HG03520 (cell line): ENCODE results near the gene SIMC1.

ENCODE experiments used
- ATAC-seq: cut with Tn5 transposase; IDR thresholded peaks from one replicate; pipeline ENCODE4 v1.9.1; 2021; ENCODE audit warnings: mild to moderate bottlenecking, moderate library complexity; ENCODE audit not compliant: unreplicated experiment

SIMC1 gene

DNA sequence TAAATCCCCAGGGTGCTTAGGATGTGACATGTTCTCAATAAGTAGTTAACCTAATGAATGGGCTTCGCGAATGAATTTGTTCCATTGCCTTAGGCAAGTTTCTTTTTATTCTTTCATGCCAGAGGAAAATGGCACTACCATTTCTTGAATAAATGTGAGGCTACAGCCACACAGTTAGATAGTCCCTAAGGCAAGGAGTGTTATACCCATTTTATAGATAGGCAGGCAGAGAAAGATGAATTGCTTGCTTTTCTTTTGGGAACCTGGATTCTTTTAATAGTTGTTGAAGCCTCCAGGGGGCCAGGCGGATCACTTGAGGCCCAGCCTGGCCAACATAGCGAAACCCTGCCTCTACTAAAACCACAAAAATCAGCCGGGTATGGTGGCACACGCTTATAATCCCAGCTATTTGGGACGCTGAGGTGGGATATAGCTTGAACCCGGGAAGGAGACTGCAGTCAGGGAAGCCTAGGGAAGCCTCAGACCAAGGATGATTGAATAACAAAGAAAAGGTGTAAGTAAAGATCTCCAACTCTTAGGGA is 149.2 kb downstream of the SIMC1 start:
- no peak for ATAC-seq

DNA sequence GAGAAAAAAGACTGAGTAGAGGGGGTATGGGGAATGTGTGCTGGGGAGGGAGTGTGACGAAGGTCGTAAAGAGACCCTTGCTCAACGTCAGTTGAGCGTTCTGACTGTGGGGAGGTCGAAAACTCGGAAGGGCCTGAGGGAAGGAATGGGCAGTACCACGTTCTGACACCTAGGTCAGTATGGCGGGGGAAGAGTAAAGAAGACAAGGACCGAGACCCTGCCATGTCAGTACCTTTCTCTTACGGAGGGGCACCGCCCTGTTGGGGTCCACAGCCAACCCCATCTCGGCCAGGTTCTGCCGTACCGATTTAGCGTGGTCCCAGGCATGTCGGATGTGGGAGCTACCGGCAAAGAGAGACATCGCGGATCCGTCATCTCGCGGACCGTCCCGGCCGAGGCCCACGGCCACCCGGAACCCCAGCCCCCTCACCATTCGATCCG is 149.8 kb downstream of the SIMC1 start:
- ATAC-seq: no peak

DNA sequence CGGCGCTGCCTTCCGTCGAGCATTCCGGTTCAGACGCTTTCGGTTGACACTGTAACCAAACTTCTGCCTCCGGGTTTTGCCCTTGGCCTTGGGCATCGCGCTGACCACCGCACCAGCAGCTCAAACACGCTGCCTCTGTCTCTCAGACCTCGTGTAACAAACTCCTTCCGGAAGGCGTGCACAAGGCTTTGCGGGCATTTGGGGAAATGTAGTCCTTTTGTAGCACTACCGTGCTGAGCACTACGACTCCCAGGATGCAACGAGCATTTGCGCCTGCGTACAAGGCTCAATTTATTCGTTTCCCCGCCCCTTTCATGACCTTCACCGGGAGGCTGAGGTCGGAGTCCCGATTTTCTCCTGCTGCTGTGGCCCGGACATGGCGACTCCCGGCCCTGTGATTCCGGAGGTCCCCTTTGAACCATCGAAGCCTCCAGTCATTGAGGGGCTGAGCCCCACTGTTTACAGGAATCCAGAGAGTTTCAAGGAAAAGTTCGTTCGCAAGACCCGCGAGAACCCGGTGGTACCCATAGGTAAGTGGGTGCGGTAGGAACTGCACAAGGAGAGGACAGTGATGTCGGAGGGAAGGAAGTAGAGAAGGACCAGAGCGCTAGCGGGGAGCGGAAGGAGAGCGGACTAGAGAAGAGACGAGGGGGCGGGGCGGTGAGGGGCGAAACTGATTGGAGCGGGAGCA is 150.4 kb downstream of the SIMC1 start, which contains the start of the genes HIGD2A and NOP16:
TSS of gene HIGD2A (plus strand) at position 308 of the 691 bp plus-strand sequence. CDS start at position 377, 69 bp downstream.
TSS of gene NOP16 (minus strand) at position 155 of the 691 bp plus-strand sequence. CDS start at position 96, 59 bp downstream.
- peak; percentile 86 for ATAC-seq

DNA sequence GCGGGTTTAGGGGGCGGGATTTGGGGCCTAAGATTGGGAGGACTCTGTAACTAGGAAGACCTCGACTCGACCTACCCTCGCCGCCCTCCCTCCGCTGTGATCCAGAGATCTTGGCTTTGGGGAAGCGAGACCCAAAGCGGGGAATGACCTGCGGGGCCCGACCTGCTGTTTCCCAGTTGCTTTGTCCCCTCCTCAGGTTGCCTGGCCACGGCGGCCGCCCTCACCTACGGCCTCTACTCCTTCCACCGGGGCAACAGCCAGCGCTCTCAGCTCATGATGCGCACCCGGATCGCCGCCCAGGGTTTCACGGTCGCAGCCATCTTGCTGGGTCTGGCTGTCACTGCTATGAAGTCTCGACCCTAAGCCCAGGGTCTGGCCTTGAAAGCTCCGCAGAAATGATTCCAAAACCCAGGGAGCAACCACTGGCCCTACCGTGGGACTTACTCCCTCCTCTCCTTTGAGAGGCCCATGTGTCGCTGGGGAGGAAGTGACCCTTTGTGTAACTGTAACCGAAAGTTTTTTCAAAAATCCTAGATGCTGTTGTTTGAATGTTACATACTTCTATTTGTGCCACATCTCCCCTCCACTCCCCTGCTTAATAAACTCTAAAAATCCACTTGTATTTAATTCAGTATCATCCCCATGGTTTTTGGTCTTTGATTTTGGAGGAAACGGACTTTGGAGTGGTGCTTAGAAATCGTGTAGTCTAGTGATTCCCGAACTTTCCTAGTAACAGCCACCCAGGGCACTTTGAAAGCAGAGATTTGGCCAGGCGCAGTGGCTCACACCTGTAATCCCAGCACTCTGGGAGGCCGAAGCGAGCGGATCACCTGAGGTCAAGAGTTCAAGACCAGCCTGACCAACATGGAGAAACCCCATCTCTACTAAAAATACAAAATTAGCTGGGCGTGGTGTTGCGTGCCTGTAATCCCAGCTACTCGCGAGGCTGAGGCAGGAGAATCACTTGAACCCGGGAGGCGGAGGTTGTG is 151.2 kb downstream of the SIMC1 start:
- ATAC-seq: peak; percentile 29

DNA sequence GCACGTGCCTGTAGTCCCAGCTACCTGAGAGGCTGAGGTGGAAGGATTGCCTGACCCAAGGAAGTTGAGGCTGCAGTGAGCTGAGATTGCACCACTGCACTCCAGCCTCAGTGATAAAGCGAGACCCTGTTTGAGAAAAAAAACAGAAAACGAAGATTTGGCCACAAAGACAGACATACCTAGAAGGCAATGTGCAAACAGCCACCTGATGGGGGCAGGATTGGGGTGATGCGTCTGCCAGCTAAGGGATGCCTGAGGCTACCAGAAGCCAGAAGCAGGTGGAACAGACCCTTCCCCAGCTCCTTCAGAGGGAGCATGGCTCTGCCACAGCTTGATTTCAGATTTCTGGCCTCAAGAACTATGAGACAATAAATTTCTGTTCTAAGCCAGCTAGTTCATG is 153.3 kb downstream of the SIMC1 start:
- no peak for ATAC-seq

DNA sequence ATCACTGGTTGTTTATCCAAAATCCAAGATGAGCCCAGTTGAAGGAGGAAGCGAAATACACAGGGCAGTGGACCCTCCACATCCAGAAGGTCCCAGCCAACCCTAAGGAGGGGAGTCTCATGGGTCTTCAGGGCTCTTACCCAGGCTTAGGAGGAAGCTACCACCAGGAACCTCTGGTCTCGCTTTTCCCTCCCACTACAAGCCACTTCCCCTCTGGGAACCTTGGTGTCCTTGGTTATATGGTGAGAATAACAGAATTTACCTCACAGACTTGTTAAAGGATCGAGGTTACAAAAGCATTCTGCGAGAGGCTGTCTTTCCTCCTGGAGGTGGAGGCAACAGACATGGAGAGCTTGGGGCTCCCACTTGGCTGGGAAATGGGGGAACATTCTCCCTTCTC is 153.8 kb downstream of the SIMC1 start:
- no peak for ATAC-seq

DNA sequence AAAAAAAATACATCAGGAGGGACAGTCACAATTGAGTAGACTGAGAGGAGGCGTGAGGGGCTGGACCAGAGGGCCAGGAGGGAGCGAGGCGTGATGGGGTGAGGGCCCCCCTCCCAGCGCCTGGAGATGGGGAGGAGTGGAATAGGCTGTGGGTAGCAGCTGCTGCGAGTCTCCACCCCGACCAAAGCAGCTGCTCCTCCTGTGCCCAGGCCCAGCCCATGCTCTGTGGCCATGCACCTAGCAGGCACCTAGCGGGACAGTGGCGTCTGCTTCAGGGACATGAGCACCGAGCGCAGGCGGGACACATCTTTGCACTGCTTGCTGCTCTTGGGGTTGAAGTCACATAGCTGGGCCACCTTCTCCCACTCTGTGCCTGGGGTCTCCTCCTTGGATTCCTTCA is 154.3 kb downstream of the SIMC1 start:
- ATAC-seq: no peak

DNA sequence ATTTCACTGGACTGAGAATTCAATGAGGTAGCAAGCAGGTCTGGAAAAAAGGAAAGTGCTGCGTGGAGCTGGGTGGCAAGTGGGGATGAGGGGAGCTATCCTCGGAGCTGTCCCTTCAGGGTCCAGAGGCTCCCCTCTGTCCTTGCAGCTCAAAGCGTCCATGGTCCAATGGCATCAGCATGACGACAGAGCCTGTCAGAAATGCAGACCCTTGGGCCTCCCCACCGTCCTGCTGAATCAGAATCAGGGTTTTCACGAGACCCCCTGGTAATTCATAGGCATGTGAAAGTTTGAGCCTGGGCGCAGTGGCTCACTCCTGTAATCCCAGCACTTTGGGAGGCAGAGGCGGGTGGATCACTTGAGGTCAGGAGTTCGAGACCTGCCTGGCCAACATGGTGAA is 155.9 kb downstream of the SIMC1 start:
- ATAC-seq: no peak

DNA sequence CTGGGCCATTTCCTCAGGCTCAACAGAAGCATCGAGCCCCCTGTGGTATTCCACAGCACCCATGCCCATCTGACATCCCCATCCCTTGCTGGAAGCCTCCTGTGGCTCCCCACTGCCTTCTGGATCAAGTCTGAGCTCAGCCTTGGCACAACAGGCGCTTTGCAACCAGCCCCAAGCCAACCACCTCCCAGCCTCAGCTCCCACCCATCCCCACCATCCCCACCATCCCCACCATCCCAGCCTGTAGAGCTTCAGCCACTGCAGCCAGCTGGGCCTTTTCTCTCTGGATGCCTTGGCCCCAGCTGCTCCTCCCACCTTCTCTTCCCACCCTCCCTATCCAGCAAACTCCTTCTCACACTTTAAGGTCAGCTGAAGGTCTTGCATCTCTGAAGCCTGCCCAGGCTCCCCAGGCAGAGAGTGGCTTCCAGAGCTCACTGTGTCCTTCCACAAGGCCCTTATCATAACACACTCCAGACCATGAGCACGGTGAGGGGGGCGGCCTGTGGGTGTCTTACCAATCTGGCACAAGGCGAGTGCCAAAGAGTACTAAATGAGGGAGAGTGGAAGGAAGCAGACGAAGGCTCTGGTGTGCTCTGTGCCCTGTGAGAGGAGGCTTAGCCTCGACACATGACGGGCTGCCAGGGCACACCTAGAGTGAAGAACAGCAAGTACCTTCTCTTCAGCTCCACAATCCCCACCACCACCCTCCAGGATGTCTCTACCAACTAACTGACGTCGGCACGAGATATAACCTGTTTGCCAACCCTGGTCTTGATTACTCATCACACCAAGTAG is 156.9 kb downstream of the SIMC1 start:
- no peak for ATAC-seq
